GM13977 (cell line): ENCODE data around the gene SMIM41.

Experiments used
- DNase-seq: peaks from one replicate; pipeline ENCODE4 v3.0.0; 2012; ENCODE audit warnings: low spot score
- in situ Hi-C: fragments of 300-500 bp; cut with MboI; formaldehyde crosslinking; loops from one replicate; pipeline ENCODE4 v1.12.0; 2022; ENCODE audit warnings: low sequenced_read_pairs, low pct_unique_long_range_greater_than_20kb, mixed read lengths, inconsistent platforms; ENCODE audit not compliant: unreplicated experiment
- TF ChIP-seq, protein P1 (sequence below): IDR thresholded peaks from 2 replicates; pipeline ENCODE4 v1.5.1; 2012; ENCODE audit warnings: mild to moderate bottlenecking, control low read depth; ENCODE audit not compliant: insufficient read depth; ENCODE audit errors: extremely low read depth, missing control alignments

The SMIM41 gene

DNA sequence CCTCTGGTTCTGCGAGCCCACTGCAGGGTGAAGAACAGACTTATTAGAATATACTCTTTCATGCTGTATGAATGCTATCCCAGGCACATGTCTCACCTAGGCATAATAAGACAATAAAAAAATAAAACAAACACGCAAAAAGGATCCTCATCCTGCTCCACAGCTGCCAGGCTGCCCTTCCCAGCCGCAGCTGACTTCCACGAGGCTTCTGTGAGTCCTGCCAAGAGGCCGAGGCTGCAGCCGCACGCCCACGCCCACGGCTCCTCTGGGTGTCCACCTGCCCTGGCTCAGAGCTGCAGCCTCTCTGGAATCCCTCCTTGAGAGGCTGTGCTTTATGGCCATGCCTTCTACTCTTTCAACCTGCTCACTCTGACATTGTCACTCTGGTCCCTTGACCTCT, 6.9 kb downstream of the SMIM41 start:
- peak; percentile 8 for DNase-seq
- in situ Hi-C loops: loop anchor here (10.0 kb wide), 1 partner anchor 52 kb away; no protein-coding TSS in a partner anchor
- TF ChIP-seq, protein P1, sequence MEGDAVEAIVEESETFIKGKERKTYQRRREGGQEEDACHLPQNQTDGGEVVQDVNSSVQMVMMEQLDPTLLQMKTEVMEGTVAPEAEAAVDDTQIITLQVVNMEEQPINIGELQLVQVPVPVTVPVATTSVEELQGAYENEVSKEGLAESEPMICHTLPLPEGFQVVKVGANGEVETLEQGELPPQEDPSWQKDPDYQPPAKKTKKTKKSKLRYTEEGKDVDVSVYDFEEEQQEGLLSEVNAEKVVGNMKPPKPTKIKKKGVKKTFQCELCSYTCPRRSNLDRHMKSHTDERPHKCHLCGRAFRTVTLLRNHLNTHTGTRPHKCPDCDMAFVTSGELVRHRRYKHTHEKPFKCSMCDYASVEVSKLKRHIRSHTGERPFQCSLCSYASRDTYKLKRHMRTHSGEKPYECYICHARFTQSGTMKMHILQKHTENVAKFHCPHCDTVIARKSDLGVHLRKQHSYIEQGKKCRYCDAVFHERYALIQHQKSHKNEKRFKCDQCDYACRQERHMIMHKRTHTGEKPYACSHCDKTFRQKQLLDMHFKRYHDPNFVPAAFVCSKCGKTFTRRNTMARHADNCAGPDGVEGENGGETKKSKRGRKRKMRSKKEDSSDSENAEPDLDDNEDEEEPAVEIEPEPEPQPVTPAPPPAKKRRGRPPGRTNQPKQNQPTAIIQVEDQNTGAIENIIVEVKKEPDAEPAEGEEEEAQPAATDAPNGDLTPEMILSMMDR: no peak

DNA sequence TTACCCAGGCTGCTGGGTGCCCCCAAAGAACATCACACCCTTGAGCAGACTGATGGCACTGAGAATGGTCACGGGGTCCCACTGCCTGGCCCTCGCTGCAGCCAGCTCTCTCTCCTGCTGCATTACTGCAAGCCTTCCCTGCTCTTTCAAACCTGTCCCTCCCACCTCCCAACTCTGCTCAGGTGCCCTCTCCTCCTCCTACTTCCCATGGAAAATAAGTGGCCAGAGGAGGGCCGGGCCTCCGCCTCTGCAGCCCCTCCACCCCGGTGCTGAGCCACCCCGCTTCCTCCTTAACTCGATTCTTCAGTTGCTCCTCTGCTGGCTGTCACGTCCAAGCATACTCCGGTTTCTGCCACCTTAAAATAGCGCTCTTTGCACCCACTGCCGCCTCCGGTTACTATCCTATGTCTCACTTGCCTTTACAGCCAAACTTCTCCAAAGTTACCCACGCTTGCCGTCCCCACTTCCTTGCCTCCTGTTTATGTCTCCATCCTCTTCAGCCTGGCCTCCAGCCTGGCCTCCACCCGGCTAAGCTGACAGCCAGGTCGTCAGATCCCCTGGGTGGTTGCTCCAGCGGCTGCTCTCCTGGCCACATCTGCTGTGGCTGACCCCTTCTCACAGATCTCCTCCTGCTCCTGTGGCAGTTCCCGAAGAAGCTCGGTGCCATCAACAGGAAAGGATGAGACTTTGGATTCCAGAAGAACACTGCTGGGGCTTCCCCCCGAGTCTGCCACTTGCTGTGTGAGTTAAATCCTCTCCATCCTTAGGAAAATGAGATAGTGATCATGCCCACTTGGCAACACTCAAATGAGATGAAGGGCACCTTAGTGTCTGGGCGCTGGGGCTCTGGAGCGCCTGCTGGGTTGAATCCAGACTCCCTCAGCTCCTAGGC, 7.7 kb downstream of the SMIM41 start:
- TF ChIP-seq, protein P1: no peak
- in situ Hi-C loops: loop anchor here (10.0 kb wide), 1 partner anchor 52 kb away; no protein-coding TSS in a partner anchor
- DNase-seq: peak; percentile 14

DNA sequence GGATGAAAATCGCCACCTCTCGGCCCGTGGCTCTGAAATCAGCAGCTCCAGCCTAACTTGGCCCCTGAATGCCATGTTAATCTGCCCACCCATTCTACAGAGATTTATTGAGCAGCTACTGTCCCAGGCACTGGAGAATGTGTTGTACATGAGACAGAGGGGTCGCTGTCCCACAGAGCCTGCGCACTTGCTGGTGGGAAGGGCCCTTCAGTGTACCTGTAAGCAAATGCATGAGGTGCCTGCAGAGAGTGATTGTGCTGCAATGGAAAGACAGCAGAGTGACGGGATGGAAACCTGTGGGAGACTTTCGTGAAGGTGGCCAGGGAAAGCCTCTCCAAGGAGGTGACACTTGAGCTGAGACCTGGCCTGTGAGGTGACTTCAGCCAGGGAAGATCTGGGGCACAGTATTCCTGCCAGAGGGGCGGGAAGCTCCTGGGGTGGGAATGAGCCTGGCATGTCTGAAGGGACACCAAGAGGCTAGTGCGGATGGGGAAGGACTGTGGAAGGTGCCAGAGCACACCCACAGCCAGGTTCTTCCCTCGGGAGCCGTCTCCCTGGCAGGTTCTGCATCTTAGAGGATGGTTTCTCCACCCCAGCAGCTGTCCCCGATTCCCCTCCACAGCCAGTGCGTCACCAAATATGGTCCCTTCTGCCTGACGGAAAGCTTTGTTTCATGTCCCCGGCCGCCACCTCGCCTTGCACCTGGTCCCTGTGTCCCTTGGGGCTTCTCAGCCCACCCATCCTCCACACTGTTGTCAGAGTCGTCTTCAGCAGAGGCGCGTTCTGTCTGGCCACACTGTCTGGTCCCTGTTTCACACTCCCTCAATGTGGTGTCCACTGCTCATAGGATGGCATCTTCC, 8.7 kb downstream of the SMIM41 start:
- in situ Hi-C loops: loop anchor here (10.0 kb wide), 1 partner anchor 53 kb away; no protein-coding TSS in a partner anchor
- peak; percentile 45 for DNase-seq
- TF ChIP-seq, protein P1: no peak

DNA sequence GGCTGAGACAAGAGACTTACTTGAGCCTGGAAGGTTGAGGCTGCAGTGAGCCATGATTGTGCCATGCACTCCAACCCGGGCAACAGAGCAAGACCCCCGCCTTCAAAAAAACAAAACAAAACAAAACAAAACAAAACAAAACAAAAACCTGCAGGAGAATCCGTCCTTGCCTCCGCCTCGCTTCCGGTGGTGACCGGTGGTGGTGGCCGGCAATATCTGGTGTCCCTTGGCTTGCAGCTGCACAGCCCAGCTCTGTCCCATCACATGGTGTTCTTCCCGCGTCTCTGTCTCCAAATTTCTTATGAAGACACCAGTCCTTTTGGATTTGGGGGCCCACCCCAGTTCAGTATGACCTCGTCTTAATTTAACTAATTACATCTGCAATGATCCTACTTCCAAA, 10.0 kb downstream of the SMIM41 start:
- DNase-seq: no peak
- TF ChIP-seq, protein P1: no peak
- in situ Hi-C loops: loop anchor here (10.0 kb wide), 1 partner anchor 55 kb away; no protein-coding TSS in a partner anchor

DNA sequence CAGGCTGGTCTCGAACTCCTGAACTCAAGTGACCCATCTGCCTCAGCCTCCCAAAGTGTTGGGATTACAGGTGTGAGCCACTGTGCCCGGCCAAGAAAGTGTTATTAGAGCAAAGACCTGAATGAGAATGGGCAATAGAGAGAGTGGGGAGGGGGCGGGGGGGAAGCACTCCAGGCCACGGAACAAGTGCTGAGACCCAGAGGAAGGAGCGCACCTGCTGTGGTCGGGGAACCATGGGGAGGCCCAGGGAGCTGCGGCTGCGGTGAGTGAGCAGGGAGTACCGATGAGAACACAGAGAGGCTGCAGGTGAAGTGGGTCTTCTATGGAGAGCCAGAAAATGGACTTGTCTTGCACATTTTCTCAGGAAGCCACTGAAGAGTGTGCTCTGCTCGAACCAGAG, 10.8 kb downstream of the SMIM41 start:
- in situ Hi-C loops: no loop called here
- TF ChIP-seq, protein P1: no peak
- peak; percentile 9 for DNase-seq

DNA sequence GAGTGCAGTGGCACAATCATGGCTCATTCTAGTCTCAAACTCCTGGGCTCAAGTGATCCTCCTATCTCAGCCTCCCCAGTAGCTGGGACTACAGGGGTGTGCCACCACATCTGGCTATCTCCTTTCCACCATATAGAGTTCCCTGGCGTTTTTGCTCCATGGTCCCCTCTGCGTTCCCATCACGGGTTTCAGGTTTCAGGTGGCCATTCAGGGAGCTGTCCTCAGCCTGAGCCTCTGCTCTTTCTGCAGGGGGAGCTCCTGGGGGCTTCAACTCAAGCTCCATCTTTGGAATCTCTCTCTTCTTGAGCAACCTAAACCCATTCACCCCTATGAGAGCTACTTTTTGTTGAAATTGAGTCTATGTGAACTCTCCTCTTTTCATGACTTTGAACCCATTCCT, 11.6 kb downstream of the SMIM41 start:
- DNase-seq: peak; percentile 6

More for the DNA sequence above, 11.6 kb downstream of the SMIM41 start:
- in situ Hi-C loops: no loop called here
- TF ChIP-seq, protein P1: no peak
